ENCODE measurements around the gene SCAMP5.

Gene SCAMP5

GRCh38 chr15:75064846-75065245, 69.5 kb downstream of the SCAMP5 start:
- no peak overlapping the region for H3K4me3 ChIP-seq (ENCODE audit: low read depth, low read length)
- in situ Hi-C loops (cut with HindIII; ENCODE audit: low sequenced_read_pairs) = loop anchor here (5.0 kb wide), 2 partner anchors 62 to 127 kb away; no protein-coding TSS in a partner anchor
- DNase-seq (ENCODE audit: low read depth) = no peak
- TF ChIP-seq CTCF (IDR thresholded peaks at IDR 0.05; ENCODE audit: low read depth, low read length, missing control alignments) = no peak

- TF ChIP-seq CTCF (IDR thresholded peaks at IDR 0.05; ENCODE audit: low read depth, low read length, missing control alignments) = no peak
- no peak overlapping the region for H3K4me3 ChIP-seq (ENCODE audit: low read depth, low read length)
- DNase-seq (ENCODE audit: low read depth) = no peak
- in situ Hi-C loops (cut with HindIII; ENCODE audit: low sequenced_read_pairs) = no loop called here
Observed at GRCh38 chr15:75065467-75065850, 70.1 kb downstream of the SCAMP5 start.

GRCh38 chr15:75065851-75066509, 70.6 kb downstream of the SCAMP5 start:
- in situ Hi-C loops (cut with HindIII; ENCODE audit: low sequenced_read_pairs) = no loop called here
- TF ChIP-seq CTCF (IDR thresholded peaks at IDR 0.05; ENCODE audit: low read depth, low read length, missing control alignments) = no peak

GRCh38 chr15:75067123-75067830, 71.9 kb downstream of the SCAMP5 start:
- DNase-seq (ENCODE audit: low read depth) = no peak
- in situ Hi-C loops (cut with HindIII; ENCODE audit: low sequenced_read_pairs) = no loop called here
- TF ChIP-seq CTCF (IDR thresholded peaks at IDR 0.05; ENCODE audit: low read depth, low read length, missing control alignments) = no peak
- no peak overlapping the region for H3K4me3 ChIP-seq (ENCODE audit: low read depth, low read length)

More at GRCh38 chr15:75065851-75066509, 70.6 kb downstream of the SCAMP5 start:
- H3K4me3 ChIP-seq (ENCODE audit: low read depth, low read length) = no peak overlapping the region
- no peak for DNase-seq (ENCODE audit: low read depth)

- no peak for TF ChIP-seq CTCF (IDR thresholded peaks at IDR 0.05; ENCODE audit: low read depth, low read length, missing control alignments)
- in situ Hi-C loops (cut with HindIII; ENCODE audit: low sequenced_read_pairs) = no loop called here
- H3K4me3 ChIP-seq (ENCODE audit: low read depth, low read length) = no peak overlapping the region
- no peak for DNase-seq (ENCODE audit: low read depth)
Observed at GRCh38 chr15:75068748-75069147, 73.4 kb downstream of the SCAMP5 start.

GRCh38 chr15:75069301-75069925, 74.0 kb downstream of the SCAMP5 start:
- no peak for DNase-seq (ENCODE audit: low read depth)
- in situ Hi-C loops (cut with HindIII; ENCODE audit: low sequenced_read_pairs) = no loop called here
- H3K4me3 ChIP-seq (ENCODE audit: low read depth, low read length) = no peak overlapping the region
- no peak for TF ChIP-seq CTCF (IDR thresholded peaks at IDR 0.05; ENCODE audit: low read depth, low read length, missing control alignments)

Measured in astrocyte of the cerebellum (primary cell).